Thymus (tissue), 14 donors: ENCODE data around the gene ATF4. TPM values are rescaled to one million over a fixed set of nuclear protein-coding genes. Genes with fewer than 3 reads are reported as not detected.

ENCODE experiments used
- DNase-seq, 9 donors: peaks; one replicate each; pipeline ENCODE4 v3.0.0-alpha.2; 2013; ENCODE audit warnings: low spot score in 9 of 9, low read depth in 6 of 9, missing footprints in 1 of 9
- H3K27ac ChIP-seq, 2 donors: one replicate each; pipeline ENCODE4 v1.5.1; 2013; ENCODE audit warnings: control low read depth in 1 of 2, low read depth in 1 of 2, low read length in 1 of 2, mild to moderate bottlenecking in 1 of 2, moderate library complexity in 1 of 2
- H3K27me3 ChIP-seq, 2 donors: one replicate each; pipeline ENCODE4 v1.5.1; 2013; ENCODE audit warnings: low read length in 1 of 2; ENCODE audit not compliant: control insufficient read depth in 2 of 2, insufficient read depth in 1 of 2
- H3K36me3 ChIP-seq, 2 donors: one replicate each; pipeline ENCODE4 v1.5.1; 2013; ENCODE audit warnings: low read length in 1 of 2, mild to moderate bottlenecking in 1 of 2, moderate library complexity in 1 of 2; ENCODE audit not compliant: control insufficient read depth in 2 of 2, insufficient read depth in 2 of 2
- H3K4me1 ChIP-seq, 2 donors: one replicate each; pipeline ENCODE4 v1.5.1; 2013; ENCODE audit warnings: low read length in 2 of 2; ENCODE audit not compliant: control insufficient read depth in 2 of 2, insufficient read depth in 2 of 2
- H3K4me3 ChIP-seq, 2 donors: one replicate each; pipeline ENCODE4 v1.5.1; 2013; ENCODE audit warnings: low read length in 2 of 2, control low read depth in 1 of 2, mild to moderate bottlenecking in 1 of 2
- H3K9me3 ChIP-seq, 2 donors: one replicate each; pipeline ENCODE4 v1.5.1; 2013; ENCODE audit warnings: low read length in 1 of 2, mild to moderate bottlenecking in 1 of 2; ENCODE audit not compliant: control insufficient read depth in 2 of 2, insufficient read depth in 1 of 2
- WGBS: extraction: QIAGEN DNeasy Blood & Tissue Kit; methylation state at CpG from one replicate; pipeline ENCODE4 v1.1.7; 2013; 5-methylcytosine and 5-hydroxymethylcytosine counted together
- long read RNA-seq, 10 donors: transcript quantifications; one replicate each; lab custom pipeline, GENCODE V29; 2026
- polyA plus RNA-seq: library from polyadenylated mRNA; stranded (reverse); fragments of 200-250 nt; gene quantifications from one replicate; pipeline ENCODE4 v1.2.3, GENCODE V29; 2013
- total RNA-seq: library from RNA; stranded (reverse); fragments of 120-200 nt; gene quantifications from one replicate; pipeline ENCODE4 v1.2.4, GENCODE V29; 2013
- donor health status: healthy.

Gene ATF4, protein sequence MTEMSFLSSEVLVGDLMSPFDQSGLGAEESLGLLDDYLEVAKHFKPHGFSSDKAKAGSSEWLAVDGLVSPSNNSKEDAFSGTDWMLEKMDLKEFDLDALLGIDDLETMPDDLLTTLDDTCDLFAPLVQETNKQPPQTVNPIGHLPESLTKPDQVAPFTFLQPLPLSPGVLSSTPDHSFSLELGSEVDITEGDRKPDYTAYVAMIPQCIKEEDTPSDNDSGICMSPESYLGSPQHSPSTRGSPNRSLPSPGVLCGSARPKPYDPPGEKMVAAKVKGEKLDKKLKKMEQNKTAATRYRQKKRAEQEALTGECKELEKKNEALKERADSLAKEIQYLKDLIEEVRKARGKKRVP
- total RNA-seq (289 TPM), polyA plus RNA-seq (520 TPM)
- long read RNA-seq, donor 1, transcript ATF4-202 (3 exons, 1,419 nt): major isoform, 11 of 18 reads
- long read RNA-seq, donor 1, partial matches to known transcripts: 6 of 18 reads
- long read RNA-seq, donor 1, other reads (novel, unspliced or antisense): 0 of 18 reads
- long read RNA-seq, donor 2, transcript ATF4-201 (2 exons, 2,019 nt): minor isoform, 34 of 118 reads
- long read RNA-seq, donor 2, transcript ATF4-202 (3 exons, 1,419 nt): major isoform, 78 of 118 reads
- long read RNA-seq, donor 2, partial matches to known transcripts: 6 of 118 reads
- long read RNA-seq, donor 2, other reads (novel, unspliced or antisense): 0 of 118 reads
- long read RNA-seq, donor 3, transcript ATF4-202 (3 exons, 1,419 nt): major isoform, 133 of 170 reads
- long read RNA-seq, donor 3, transcript ATF4-201 (2 exons, 2,019 nt): minor isoform, 27 of 170 reads
- long read RNA-seq, donor 3, partial matches to known transcripts: 10 of 170 reads
- long read RNA-seq, donor 3, other reads (novel, unspliced or antisense): 0 of 170 reads
- long read RNA-seq, donor 4, transcript ATF4-202 (3 exons, 1,419 nt): major isoform, 38 of 51 reads
- long read RNA-seq, donor 4, transcript ATF4-201 (2 exons, 2,019 nt): minor isoform, 13 of 51 reads
- long read RNA-seq, donor 4, partial matches to known transcripts: 0 of 51 reads
- long read RNA-seq, donor 4, other reads (novel, unspliced or antisense): 0 of 51 reads
- long read RNA-seq, donor 5, transcript ATF4-201 (2 exons, 2,019 nt): minor isoform, 45 of 199 reads
- long read RNA-seq, donor 5, transcript ATF4-202 (3 exons, 1,419 nt): major isoform, 139 of 199 reads
- long read RNA-seq, donor 5, partial matches to known transcripts: 14 of 199 reads
- long read RNA-seq, donor 5, other reads (novel, unspliced or antisense): 0 of 199 reads
- long read RNA-seq, donor 6, transcript ATF4-201 (2 exons, 2,019 nt): minor isoform, 13 of 96 reads
- long read RNA-seq, donor 6, transcript ATF4-202 (3 exons, 1,419 nt): major isoform, 56 of 96 reads
- long read RNA-seq, donor 6, partial matches to known transcripts: 27 of 96 reads
- long read RNA-seq, donor 6, other reads (novel, unspliced or antisense): 0 of 96 reads
- long read RNA-seq, donor 7, transcript ATF4-202 (3 exons, 1,419 nt): major isoform, 68 of 116 reads
- long read RNA-seq, donor 7, transcript ATF4-201 (2 exons, 2,019 nt): minor isoform, 41 of 116 reads
- long read RNA-seq, donor 7, partial matches to known transcripts: 7 of 116 reads
- long read RNA-seq, donor 7, other reads (novel, unspliced or antisense): 0 of 116 reads
- long read RNA-seq, donor 8, transcript ATF4-201 (2 exons, 2,019 nt): minor isoform, 7 of 45 reads
- long read RNA-seq, donor 8, transcript ATF4-202 (3 exons, 1,419 nt): major isoform, 33 of 45 reads
- long read RNA-seq, donor 8, partial matches to known transcripts: 5 of 45 reads
- long read RNA-seq, donor 8, other reads (novel, unspliced or antisense): 0 of 45 reads
- long read RNA-seq, donor 9, transcript ATF4-201 (2 exons, 2,019 nt): minor isoform, 15 of 65 reads
- long read RNA-seq, donor 9, transcript ATF4-202 (3 exons, 1,419 nt): major isoform, 50 of 65 reads
- long read RNA-seq, donor 9, partial matches to known transcripts: 0 of 65 reads
- long read RNA-seq, donor 9, other reads (novel, unspliced or antisense): 0 of 65 reads
- long read RNA-seq, donor 10, transcript ATF4-201 (2 exons, 2,019 nt): minor isoform, 19 of 85 reads
- long read RNA-seq, donor 10, transcript ATF4-202 (3 exons, 1,419 nt): major isoform, 66 of 85 reads
- long read RNA-seq, donor 10, partial matches to known transcripts: 0 of 85 reads
- long read RNA-seq, donor 10, other reads (novel, unspliced or antisense): 0 of 85 reads

DNA sequence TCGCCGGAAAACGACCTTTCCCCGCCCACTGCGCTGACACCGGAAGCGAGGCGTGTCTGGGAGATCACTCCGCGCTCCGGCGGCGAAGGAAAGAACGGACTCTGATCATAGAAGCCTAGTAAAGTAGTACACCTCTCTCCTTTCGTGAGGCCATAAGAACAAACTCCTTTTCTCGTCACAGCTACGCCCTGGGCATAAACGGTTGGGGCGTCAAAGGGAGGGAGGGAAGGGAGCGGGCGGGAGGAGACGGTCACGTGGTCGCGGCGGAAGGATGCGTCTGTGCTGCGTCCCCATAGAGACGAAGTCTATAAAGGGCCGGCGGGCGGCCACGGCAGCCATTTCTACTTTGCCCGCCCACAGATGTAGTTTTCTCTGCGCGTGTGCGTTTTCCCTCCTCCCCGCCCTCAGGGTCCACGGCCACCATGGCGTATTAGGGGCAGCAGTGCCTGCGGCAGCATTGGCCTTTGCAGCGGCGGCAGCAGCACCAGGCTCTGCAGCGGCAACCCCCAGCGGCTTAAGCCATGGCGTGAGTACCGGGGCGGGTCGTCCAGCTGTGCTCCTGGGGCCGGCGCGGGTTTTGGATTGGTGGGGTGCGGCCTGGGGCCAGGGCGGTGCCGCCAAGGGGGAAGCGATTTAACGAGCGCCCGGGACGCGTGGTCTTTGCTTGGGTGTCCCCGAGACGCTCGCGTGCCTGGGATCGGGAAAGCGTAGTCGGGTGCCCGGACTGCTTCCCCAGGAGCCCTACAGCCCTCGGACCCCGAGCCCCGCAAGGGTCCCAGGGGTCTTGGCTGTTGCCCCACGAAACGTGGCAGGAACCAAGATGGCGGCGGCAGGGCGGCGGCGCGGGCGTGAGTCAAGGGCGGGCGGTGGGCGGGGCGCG, at the start of gene ATF4:
ATF4 (plus strand) TSS at position 337 of the 880 bp plus-strand sequence. CDS start 884 bp downstream, outside the sequence.
- H3K4me1 ChIP-seq: peaks cover 21 to 50% of the 10 kb centered on the region in 2 donors

DNA sequence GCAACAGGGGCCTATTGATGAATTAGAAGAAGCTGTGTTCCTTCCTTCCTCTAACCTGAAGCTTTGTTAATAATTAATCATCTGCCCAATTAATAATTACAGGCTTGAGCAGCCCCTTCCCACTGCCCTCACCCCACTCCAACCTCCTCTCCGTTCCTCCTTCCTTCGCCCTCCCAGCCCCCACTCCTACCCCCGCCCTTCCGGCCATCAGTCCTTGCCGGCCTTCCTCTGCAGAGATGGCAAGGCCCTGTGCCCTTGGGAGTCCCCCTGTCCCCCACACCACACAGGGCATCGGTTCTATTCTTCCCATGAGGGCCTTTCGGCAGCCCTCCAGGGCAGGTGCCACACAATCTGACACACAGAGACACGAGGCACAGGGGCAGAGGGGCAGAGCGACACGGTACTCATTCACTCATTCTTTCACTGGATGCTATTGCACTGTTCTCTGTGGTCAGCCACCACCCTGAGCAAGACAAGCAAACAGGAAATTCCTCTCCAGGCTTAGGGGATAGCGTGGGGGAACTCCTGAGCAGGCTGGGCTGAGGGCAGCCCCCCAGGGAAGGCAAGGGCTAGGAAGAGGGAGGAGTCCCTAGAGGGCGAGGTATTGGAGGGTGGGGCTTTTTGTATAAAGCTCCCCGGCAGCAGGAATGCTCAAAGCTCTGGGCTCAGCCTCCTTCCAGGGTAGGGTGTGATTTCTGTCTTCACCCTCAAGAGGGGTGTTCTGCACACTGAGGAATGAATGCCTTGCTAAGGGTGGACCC, 48.8 kb upstream of the ATF4 start:
- WGBS: 46% methylated on average over 13 of the region's 13 CpGs
- Histone ChIP-seq H3K27me3 (peaks cover 0 to 33% of the 10 kb centered on the region in 2 donors), H3K4me3 (no peak overlapping the region), H3K27ac (peak overlapping the region; percentile 43 to 53), H3K4me1 (peaks cover 0 to 42% of the 10 kb centered on the region in 2 donors), H3K9me3 (peaks cover 0 to 3% of the 10 kb centered on the region in 2 donors), H3K36me3 (no peaks in the 10 kb centered on the region)
- no peak for DNase-seq

More for the DNA sequence above, at the start of gene ATF4:
- under 1% methylated on average over 86 of the region's 86 CpGs for WGBS
- DNase-seq: peak; percentile 46 to 100 (median 98)
- Histone ChIP-seq H3K4me3 (peak within 1 kb of the TSS; percentile 77 to 98), H3K36me3 (peaks cover 26 to 66% of the 10 kb centered on the region in 2 donors), H3K27ac (peak within 1 kb of the TSS; percentile 86 to 98), H3K27me3 (no peaks in the 10 kb centered on the region), H3K9me3 (no peaks in the 10 kb centered on the region)

DNA sequence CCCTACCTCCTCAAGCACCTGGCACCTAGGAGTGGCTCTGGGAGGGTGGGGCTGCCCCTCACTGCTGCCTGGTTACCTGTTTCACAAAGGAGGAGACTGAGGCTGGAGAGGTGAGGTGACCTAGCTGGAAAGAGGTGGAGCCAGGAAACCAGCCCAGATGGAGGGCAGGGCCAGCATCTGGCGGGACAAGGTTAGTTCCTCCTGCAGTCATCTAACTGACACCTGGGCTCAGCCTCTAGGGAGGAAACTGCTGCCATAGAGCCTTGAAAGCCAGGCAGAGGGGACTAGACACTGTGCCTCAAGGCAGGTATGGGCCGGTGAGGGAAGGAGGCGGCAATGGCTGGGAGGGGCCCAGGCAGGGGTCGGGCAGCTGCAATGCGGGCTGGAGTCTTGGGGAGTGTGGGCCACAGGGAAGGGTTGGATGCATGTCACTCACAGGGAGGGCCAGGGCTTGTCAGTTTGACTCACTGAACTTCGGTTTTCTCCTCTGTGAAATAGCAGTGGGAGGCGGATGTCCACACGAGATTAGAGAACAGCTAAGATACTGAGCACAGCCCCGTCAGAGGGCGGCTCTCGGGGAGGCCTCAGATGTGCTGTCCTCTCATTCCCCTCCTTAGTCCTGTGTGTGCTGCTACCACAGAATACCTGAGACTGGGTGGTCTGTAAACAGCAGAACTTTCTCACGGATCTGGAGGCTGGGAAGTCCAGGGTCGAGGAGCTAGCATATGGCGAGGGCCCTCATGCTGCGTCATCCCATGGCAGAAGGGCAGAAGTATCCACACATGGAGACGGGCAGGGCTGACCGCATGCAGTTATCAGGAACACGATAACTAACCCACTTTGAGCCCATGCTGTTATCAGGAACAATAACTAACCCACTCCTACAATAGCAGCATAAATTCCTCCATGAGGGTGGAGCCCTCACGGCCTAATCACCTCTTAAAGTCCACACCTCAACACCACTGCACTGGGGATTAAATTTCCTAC, 47.5 kb upstream of the ATF4 start:
- no peak overlapping the region for H3K4me3 ChIP-seq
- no peak for DNase-seq
- WGBS: 85% methylated on average over 19 of the region's 19 CpGs
- H3K4me1 ChIP-seq: peaks cover 0 to 42% of the 10 kb centered on the region in 2 donors
- no peaks in the 10 kb centered on the region for H3K36me3 ChIP-seq
- H3K27me3 ChIP-seq: peaks cover 0 to 33% of the 10 kb centered on the region in 2 donors
- peak overlapping the region in 1 of 2 donors; percentile 32 for H3K27ac ChIP-seq
- peaks cover 0 to 3% of the 10 kb centered on the region in 2 donors for H3K9me3 ChIP-seq

DNA sequence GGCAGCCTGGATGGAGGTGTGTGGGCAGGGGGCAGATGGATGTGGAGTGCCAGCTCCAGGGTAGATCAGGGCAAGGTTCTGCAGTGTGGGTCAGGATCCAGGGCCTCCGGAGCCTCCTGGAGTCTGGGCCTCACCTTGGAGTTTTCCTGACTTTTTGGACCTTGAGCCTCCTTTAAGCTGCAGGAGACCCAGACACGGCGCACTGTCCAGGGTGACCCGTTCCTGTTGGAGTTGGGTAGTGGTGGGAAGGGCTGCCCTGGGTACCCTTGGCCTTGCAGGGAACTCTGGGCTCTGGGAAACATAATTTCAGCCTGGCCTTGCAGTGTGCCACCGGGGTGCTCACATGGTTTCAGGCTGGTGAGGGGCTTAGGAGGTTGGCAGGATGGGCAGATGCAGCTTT, 46.5 kb upstream of the ATF4 start:
- no peak for DNase-seq
- Histone ChIP-seq H3K27ac (no peak overlapping the region), H3K27me3 (peaks cover 0 to 28% of the 10 kb centered on the region in 2 donors), H3K4me1 (peaks cover 0 to 34% of the 10 kb centered on the region in 2 donors), H3K36me3 (no peaks in the 10 kb centered on the region), H3K9me3 (no peaks in the 10 kb centered on the region), H3K4me3 (no peak overlapping the region)
- 97% methylated on average over 5 of the region's 5 CpGs for WGBS

DNA sequence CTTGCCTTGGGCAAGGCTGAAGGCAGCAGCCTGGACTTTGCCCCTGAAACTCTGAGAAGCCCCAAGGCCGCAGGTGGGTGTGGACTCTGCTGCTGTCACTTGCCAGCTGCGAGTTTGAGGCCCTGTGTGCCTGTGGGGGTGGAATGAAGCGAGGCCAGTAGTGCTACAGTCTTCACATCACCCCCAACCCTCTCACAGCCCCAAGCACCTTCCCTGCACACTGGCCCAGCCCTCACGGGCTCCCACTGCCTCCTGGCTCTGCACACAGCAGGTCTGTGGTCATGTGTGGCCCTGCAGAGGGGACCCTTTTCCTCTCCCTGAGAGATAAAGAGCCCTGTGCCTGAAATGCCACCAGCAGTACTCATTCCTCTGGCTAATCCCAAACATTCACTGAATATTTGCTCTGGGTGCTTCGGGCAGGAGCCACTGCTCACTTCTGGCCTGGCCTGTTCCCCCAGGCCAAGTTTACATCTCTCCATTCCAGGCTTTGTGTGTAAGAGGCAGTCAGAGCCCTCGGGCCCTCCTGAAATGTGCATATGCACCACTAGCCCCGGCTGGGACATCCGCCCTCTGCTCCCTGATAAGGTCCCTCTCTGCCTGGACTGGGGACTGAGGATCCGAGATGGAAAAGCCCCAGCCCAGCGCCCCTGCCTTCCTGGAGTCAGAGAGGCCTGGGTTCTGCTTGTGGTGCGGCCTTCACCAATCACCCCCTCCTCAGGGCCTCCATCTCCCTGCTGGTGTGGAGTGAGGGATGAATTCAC, 45.8 kb upstream of the ATF4 start:
- no peaks in the 10 kb centered on the region for H3K36me3 ChIP-seq
- 91% methylated on average over 11 of the region's 11 CpGs for WGBS
- no peak for DNase-seq
- H3K4me3 ChIP-seq: no peak overlapping the region
- H3K27ac ChIP-seq: no peak overlapping the region
- peaks cover 0 to 34% of the 10 kb centered on the region in 2 donors for H3K4me1 ChIP-seq
- peaks cover 0 to 24% of the 10 kb centered on the region in 2 donors for H3K27me3 ChIP-seq
- no peaks in the 10 kb centered on the region for H3K9me3 ChIP-seq
